NAMALWA (cell line): ENCODE data around the gene SPINDOC.

Source experiments
- DNase-seq: peaks from one replicate; pipeline ENCODE4 v3.0.0-alpha.2; 2015; ENCODE audit warnings: low spot score

The SPINDOC gene

GRCh38 chr11:63832336-63832735 lies 19.1 kb downstream of the SPINDOC start:
- peak; percentile 52 for DNase-seq

GRCh38 chr11:63833048-63833447 lies 19.8 kb downstream of the SPINDOC start:
- no peak for DNase-seq

- no peak for DNase-seq
Measured at GRCh38 chr11:63834535-63835157, 21.4 kb downstream of the SPINDOC start.

- DNase-seq = no peak
Measured at GRCh38 chr11:63835158-63835545, 21.9 kb downstream of the SPINDOC start.

GRCh38 chr11:63837027-63837688 lies 23.9 kb downstream of the SPINDOC start:
- DNase-seq = peak; percentile 87

GRCh38 chr11:63837739-63838138 lies 24.5 kb downstream of the SPINDOC start:
- no peak for DNase-seq

GRCh38 chr11:63838150-63838677 lies 25.0 kb downstream of the SPINDOC start:
- DNase-seq = no peak

GRCh38 chr11:63838678-63839507 lies 25.6 kb downstream of the SPINDOC start, which contains the start of gene MARK2:
Gene MARK2 (plus strand): TSS chr11:63839110. CDS start chr11:63839507, 397 bp downstream.
- DNase-seq = peak; percentile 99

GRCh38 chr11:63839508-63840355 lies 26.5 kb downstream of the SPINDOC start:
- DNase-seq = peak; percentile 55

- peak; percentile 31 for DNase-seq
Measured at GRCh38 chr11:63840356-63841060, 27.3 kb downstream of the SPINDOC start.

- no peak for DNase-seq
Measured at GRCh38 chr11:63841554-63841953, 28.3 kb downstream of the SPINDOC start.

- no peak for DNase-seq
Measured at GRCh38 chr11:63843041-63843440, 29.8 kb downstream of the SPINDOC start.

GRCh38 chr11:63844836-63845235 lies 31.6 kb downstream of the SPINDOC start:
- DNase-seq = no peak

GRCh38 chr11:63845303-63845702 lies 32.0 kb downstream of the SPINDOC start:
- no peak for DNase-seq

- DNase-seq = no peak
Measured at GRCh38 chr11:63845911-63846310, 32.7 kb downstream of the SPINDOC start.

- no peak for DNase-seq
Measured at GRCh38 chr11:63846897-63847296, 33.6 kb downstream of the SPINDOC start.

GRCh38 chr11:63847363-63847762 lies 34.1 kb downstream of the SPINDOC start:
- no peak for DNase-seq

GRCh38 chr11:63849691-63850090 lies 36.4 kb downstream of the SPINDOC start:
- DNase-seq = no peak

GRCh38 chr11:63850920-63851319 lies 37.7 kb downstream of the SPINDOC start:
- DNase-seq = no peak

GRCh38 chr11:63851364-63851763 lies 38.1 kb downstream of the SPINDOC start:
- DNase-seq = no peak

- no peak for DNase-seq
Measured at GRCh38 chr11:63853476-63853875, 40.2 kb downstream of the SPINDOC start.
